GM10266 (cell line): ENCODE measurements around the gene DRD1.
"Not testable (repeated sequence)": the region's sequence is repeated elsewhere in the genome, so short reads cannot be mapped to it uniquely, and the experiment has no call there.

Experiments
- DNase-seq: peaks from one replicate; pipeline ENCODE4 v3.0.0; 2012; ENCODE audit errors: extremely low spot score
- TF ChIP-seq, protein P1 (sequence below): IDR thresholded peaks from 2 replicates; pipeline ENCODE4 v1.5.1; 2012; ENCODE audit warnings: mild to moderate bottlenecking, low read depth; ENCODE audit not compliant: control insufficient read depth, insufficient read depth; ENCODE audit errors: missing control alignments

Gene DRD1

DNA sequence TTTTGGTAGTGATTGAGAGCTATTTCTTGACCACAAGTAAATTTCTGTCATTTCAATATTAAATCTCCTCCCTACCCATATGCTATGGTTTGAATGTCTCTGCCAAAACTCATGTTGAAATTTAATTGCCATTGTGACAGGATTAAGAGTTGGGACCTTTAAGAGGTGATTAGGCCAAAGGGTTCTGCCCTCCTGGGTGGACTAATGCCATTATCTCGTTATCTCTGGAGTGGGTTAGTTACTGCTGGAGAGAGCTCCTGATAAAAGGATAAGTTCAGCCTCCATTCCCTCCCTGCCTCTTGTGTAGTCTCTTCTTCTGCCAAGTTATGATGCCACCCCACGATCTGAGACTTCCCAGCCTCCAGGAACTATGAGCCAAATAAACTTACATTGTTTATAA lies 3.6 kb upstream of the DRD1 start:
- TF ChIP-seq, protein P1, sequence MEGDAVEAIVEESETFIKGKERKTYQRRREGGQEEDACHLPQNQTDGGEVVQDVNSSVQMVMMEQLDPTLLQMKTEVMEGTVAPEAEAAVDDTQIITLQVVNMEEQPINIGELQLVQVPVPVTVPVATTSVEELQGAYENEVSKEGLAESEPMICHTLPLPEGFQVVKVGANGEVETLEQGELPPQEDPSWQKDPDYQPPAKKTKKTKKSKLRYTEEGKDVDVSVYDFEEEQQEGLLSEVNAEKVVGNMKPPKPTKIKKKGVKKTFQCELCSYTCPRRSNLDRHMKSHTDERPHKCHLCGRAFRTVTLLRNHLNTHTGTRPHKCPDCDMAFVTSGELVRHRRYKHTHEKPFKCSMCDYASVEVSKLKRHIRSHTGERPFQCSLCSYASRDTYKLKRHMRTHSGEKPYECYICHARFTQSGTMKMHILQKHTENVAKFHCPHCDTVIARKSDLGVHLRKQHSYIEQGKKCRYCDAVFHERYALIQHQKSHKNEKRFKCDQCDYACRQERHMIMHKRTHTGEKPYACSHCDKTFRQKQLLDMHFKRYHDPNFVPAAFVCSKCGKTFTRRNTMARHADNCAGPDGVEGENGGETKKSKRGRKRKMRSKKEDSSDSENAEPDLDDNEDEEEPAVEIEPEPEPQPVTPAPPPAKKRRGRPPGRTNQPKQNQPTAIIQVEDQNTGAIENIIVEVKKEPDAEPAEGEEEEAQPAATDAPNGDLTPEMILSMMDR = no peak
- no peak for DNase-seq

DNA sequence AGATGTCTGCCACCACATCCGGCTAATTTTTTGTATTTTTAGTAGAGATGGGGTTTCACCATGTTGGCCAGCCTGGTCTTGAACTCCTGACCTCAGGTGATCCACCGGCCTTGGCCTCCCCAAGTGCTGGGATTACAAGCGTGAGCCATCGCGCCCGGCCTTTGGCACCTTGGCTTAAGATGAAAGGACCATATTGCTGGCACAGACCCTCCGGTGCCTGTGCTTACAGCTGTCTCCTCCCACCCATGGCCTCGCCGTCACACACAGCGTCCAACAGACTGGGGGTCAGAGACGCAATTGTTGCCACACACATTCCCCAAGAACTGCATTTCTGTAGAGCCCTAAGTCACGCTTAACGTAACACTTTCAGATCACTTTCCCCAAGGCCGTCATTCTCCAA lies 2.4 kb upstream of the DRD1 start:
- not testable (repeated sequence) for DNase-seq

DNA sequence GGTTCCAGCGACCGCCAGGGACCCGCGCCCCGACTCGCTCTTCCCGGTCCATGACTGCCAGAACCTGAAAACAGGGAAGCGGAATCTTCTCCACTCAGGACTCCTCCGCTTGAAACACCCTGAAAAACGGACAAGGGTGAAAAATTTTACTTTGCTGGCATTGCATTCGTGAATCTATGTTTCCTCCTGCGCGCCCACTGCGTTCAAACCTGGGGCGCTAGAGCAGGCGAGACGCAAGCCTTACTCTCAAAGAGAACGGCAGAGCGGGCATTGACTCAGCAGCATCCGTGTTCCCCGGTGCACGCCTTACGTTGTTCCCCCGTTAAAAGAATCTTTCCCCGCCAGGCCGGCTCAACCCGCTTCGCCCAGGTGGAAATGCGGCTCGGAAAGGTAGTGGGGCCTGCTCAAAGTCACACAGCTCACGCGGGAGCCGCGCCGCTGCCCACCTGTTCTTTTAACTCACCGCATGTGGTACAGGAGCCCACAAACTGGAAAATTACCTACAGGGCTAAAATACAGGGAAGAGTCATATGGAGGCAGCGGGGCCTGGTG lies 999 bp upstream of the DRD1 start:
- TF ChIP-seq, protein P1 = no peak
- DNase-seq = no peak

DNA sequence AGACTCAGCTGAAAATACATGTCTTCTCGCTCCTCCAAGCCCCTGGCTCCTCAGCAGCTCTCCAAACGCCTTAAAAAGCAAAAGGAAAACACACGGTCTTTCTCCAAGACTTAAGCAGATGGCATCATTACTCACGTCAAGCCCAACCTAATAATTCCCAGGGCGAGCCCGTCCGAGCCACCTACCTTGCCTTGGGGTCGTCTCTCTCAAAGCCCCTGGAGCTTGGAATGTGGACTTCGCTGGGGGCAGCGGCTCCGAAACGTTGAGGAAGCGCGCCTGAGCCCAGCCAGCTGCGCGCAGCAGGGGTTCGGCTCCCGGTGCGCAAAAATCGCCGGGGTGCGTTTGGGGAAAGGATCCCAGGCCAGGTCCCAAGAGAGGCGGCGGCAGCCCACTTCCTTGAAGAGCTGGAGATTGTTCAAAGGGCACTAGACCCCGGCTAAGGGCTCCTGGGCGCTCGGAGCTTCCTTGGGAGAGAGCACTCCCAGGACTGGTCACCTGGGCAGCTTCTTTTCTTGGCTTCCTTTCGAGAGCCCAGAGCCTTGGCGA lies 395 bp downstream of the DRD1 start:
- TF ChIP-seq, protein P1 = no peak
- peak; percentile 24 for DNase-seq

DNA sequence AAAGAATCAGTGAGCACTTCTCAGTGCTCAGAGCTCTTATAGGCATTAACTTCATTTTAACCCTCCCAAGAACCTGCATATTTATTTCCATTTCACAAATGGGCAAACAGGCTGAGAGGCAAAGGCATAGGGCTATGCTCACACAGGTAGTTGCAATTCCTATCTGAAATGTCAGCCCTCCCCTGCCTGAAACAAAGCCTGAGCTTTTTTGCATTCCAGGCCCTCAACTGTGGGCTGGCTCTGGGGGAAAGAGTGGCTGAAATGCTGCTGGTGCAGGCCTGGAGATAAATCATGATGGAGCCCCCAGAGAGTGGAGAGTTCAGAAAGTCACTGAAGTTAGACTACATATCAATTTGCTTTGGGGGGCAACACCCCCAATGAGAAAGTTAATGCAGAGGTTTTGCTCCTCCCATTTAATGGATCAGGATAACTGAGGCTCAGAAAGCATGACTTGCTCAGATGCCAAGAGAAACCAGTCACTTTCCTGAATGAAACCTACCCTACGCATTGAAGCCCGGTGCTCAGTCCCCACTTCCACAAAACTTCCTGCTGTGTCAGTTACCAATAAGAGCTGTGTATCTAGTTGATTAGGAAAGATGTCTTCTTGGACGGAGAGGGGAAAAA lies 5.6 kb downstream of the DRD1 start:
- TF ChIP-seq, protein P1 = no peak

DNA sequence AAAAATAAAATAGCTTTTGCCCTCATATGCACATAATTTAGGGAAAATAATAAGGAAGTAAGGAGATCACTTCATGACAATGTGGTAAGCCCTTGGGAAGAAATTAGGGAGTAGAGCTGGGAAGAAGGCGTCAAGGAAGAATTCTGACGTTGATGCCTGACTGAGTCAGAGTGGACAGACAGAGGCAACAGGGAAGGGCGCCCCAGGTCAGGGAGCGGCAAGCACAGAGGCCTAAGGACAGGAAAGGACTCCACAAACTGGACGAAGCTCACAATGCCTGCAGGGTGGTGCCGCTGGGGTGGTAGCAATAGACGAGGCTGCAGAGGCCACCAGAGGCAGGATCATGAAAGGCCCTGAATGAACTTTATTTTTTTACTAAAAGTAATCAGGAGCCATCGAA lies 7.6 kb downstream of the DRD1 start:
- TF ChIP-seq, protein P1 = no peak
- DNase-seq = no peak

More for the DNA sequence above, 5.6 kb downstream of the DRD1 start:
- no peak for DNase-seq

DNA sequence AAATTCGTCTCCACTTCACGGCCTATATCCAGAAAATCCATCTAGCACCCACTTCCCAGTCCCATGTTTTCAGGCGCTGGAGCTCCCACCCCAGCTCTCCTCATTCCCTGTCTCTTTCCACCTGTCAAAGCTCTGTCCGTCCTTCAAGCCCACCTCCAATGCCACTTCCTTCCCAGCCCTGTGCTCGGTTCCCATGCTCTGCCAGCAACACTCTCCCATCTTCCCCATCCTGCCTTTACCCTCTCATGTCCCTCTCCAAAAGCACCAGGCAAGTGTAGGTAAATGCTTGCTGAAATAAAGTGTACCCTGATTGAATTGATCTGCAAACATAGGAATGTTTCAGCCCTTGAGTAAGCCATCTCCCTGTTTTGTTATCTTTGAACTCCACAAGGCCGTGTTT lies 9.2 kb downstream of the DRD1 start:
- no peak for DNase-seq
- TF ChIP-seq, protein P1 = no peak
